Measurements from ENCODE around the gene TLCD4.

DNA sequence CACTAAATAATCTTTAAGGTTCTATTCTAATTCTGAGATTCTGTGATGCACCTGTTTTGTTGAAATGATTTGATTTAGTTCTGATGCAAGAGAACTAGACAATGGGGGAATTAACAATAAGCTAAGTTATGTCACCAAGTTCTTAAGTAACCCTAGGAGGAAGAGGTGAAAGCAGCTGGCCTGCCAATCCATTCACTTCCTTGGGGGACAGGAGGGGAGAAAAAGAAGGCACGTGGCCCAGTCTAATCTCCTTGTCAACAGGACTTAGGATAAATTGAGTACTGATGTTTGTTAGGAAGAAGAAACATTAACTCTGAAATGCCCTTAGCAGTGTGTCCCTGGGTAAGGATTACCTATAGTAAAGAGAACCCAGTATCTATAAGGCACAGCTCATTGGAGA is 36.9 kb downstream of the TLCD4 start:
- TF ChIP-seq CTCF (IDR thresholded peaks at IDR 0.05) = no peak
- no peak for TF ChIP-seq POLR2AphosphoS5 (IDR thresholded peaks at IDR 0.05)
- no peak for TF ChIP-seq POLR2A (IDR thresholded peaks at IDR 0.05)

All from stomach (tissue), 4 donors.